DOHH2 (cell line): ENCODE data around the gene NOTO.

Experiments
- H3F3A ChIP-seq: fragments of 200-600 bp; sonication (generic), shearing (Covaris generic); 2 replicates; pipeline ENCODE4 v1.6.0; 2016; ENCODE audit warnings: antibody characterized with exemption, mild to moderate bottlenecking; ENCODE audit not compliant: control insufficient read depth, insufficient read depth
- H3K27ac ChIP-seq: fragments of 200-600 bp; sonication (generic); 2 replicates; pipeline ENCODE4 v1.5.1; 2014; ENCODE audit warnings: low read depth, mild to moderate bottlenecking, low read length, moderate library complexity
- H3K27me3 ChIP-seq: fragments of 200-600 bp; sonication (generic); 2 replicates; pipeline ENCODE4 v1.6.1; 2014; ENCODE audit warnings: mild to moderate bottlenecking, low read length, mixed read lengths; ENCODE audit not compliant: control insufficient read depth
- H3K36me3 ChIP-seq: fragments of 200-600 bp; sonication (generic); 2 replicates; pipeline ENCODE4 v1.6.1; 2014; ENCODE audit warnings: mild to moderate bottlenecking, low read length, moderate library complexity, mixed read lengths; ENCODE audit not compliant: control insufficient read depth
- H3K4me1 ChIP-seq: fragments of 200-600 bp; sonication (generic); 2 replicates; pipeline ENCODE4 v1.6.1; 2014; ENCODE audit warnings: mild to moderate bottlenecking, low read length, mixed read lengths; ENCODE audit not compliant: control insufficient read depth
- H3K4me2 ChIP-seq: fragments of 200-600 bp; sonication (generic); 2 replicates; pipeline ENCODE4 v1.6.0; 2014; ENCODE audit warnings: mild to moderate bottlenecking, low read length, moderate library complexity
- H3K4me3 ChIP-seq: fragments of 200-600 bp; sonication (generic); 2 replicates; pipeline ENCODE4 v1.5.1; 2014; ENCODE audit warnings: mild to moderate bottlenecking, low read length, mixed read lengths
- H3K79me2 ChIP-seq: fragments of 200-600 bp; sonication (generic); 2 replicates; pipeline ENCODE4 v1.6.1; 2014; ENCODE audit warnings: mild to moderate bottlenecking, low read length, mixed read lengths; ENCODE audit not compliant: control insufficient read depth
- H3K9me2 ChIP-seq: fragments of 200-600 bp; sonication (generic); replicated peaks from 2 replicates; pipeline ENCODE4 v1.6.1; 2014; ENCODE audit warnings: mild to moderate bottlenecking, low read length, mixed read lengths; ENCODE audit not compliant: control insufficient read depth
- H3K9me3 ChIP-seq: fragments of 200-600 bp; sonication (generic); 2 replicates; pipeline ENCODE4 v1.6.1; 2014; ENCODE audit warnings: antibody characterized with exemption, low read length, mixed read lengths; ENCODE audit not compliant: control insufficient read depth, insufficient read depth
- H4K20me1 ChIP-seq: fragments of 200-600 bp; sonication (generic); 2 replicates; pipeline ENCODE4 v1.6.0; 2014; ENCODE audit warnings: low read depth, mild to moderate bottlenecking, antibody characterized with exemption, low read length, moderate library complexity; ENCODE audit not compliant: control insufficient read depth, insufficient read depth
- EZH2phosphoT487 ChIP-seq: fragments of 200-600 bp; sonication (generic); IDR thresholded peaks from 2 replicates; pipeline ENCODE4 v1.6.1; 2017; ENCODE audit warnings: borderline replicate concordance, mild to moderate bottlenecking, antibody characterized with exemption, low read length, moderate library complexity, mixed read lengths
- TF ChIP-seq, protein P1 (sequence below): fragments of 200-600 bp; sonication (generic); IDR thresholded peaks from one replicate; pipeline ENCODE4 v1.5.1; 2014; ENCODE audit warnings: antibody characterized with exemption, mild to moderate bottlenecking, low read depth, low read length; ENCODE audit not compliant: poor library complexity, severe bottlenecking

NOTO gene

DNA sequence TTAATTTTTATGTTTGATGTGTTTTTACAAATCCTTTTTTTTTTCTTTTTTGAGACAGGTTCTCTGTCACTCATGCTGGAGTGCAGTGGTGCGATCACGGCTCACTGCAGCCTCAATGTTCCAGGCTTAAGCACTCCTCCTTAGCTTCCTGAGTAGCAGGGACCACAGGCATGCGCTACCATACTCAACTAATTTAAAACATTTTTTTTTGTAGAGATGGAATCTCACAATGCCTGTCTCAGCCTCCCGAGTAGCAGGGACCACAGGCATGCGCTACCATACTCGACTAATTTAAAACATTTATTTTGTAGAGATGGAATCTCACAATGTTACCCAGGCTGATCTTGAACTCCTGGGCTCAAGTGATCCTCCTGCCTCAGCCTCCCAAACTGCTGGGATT lies 3.2 kb downstream of the NOTO start:
- TF ChIP-seq, protein P1, sequence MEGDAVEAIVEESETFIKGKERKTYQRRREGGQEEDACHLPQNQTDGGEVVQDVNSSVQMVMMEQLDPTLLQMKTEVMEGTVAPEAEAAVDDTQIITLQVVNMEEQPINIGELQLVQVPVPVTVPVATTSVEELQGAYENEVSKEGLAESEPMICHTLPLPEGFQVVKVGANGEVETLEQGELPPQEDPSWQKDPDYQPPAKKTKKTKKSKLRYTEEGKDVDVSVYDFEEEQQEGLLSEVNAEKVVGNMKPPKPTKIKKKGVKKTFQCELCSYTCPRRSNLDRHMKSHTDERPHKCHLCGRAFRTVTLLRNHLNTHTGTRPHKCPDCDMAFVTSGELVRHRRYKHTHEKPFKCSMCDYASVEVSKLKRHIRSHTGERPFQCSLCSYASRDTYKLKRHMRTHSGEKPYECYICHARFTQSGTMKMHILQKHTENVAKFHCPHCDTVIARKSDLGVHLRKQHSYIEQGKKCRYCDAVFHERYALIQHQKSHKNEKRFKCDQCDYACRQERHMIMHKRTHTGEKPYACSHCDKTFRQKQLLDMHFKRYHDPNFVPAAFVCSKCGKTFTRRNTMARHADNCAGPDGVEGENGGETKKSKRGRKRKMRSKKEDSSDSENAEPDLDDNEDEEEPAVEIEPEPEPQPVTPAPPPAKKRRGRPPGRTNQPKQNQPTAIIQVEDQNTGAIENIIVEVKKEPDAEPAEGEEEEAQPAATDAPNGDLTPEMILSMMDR = no peak
- TF ChIP-seq EZH2phosphoT487 = no peak
- Histone ChIP-seq H3K4me1 (no peaks in the 10 kb centered on the region), H3K27ac (no peak overlapping the region), H3K79me2 (no peaks in the 10 kb centered on the region), H3K27me3 (no peaks in the 10 kb centered on the region), H3K4me2 (no peak overlapping the region), H3K9me3 (no peaks in the 10 kb centered on the region), H3F3A (no peaks in the 10 kb centered on the region), H3K9me2 (no peaks in the 10 kb centered on the region), H3K4me3 (no peak overlapping the region), H3K36me3 (no peaks in the 10 kb centered on the region), H4K20me1 (no peaks in the 10 kb centered on the region)

GRCh38 chr2:73208258-73208657 lies 5.9 kb downstream of the NOTO start:
- H3K4me3 ChIP-seq = no peak overlapping the region
- no peaks in the 10 kb centered on the region for H3K9me2 ChIP-seq
- no peaks in the 10 kb centered on the region for H3K27me3 ChIP-seq
- peaks cover 14% of the 10 kb centered on the region for H3K4me1 ChIP-seq
- no peaks in the 10 kb centered on the region for H4K20me1 ChIP-seq
- no peaks in the 10 kb centered on the region for H3K79me2 ChIP-seq
- no peaks in the 10 kb centered on the region for H3K9me3 ChIP-seq
- H3K4me2 ChIP-seq = no peak overlapping the region
- TF ChIP-seq, protein P1 = no peak
- no peak overlapping the region for H3K27ac ChIP-seq
- H3K36me3 ChIP-seq = no peaks in the 10 kb centered on the region
- peaks cover under 1% of the 10 kb centered on the region; the same call in 1 of the 2 replicates for H3F3A ChIP-seq

DNA sequence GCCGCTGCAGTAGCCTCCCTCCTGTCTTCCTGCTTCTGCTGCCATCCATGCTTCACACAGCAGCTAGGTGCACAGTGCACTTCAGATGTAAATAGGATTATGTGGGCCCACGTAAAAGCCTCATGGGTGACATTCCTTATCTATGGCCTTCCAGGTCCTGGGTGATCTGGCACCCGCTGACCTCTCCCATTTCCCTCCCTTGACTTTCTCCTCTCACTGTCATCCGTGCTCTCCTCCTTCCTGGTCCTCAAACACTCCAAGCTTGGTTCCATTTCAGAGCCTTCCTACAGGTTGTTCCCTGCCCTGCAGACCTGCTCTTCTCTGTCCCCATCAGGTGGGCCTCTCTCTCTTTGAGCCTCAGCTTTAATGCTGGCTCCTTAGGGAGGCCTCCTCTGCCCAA lies 7.6 kb downstream of the NOTO start:
- no peak for TF ChIP-seq EZH2phosphoT487

GRCh38 chr2:73210696-73211095 lies 8.3 kb downstream of the NOTO start:
- no peak for TF ChIP-seq EZH2phosphoT487
- TF ChIP-seq, protein P1 = no peak
- no peak overlapping the region for H3K4me2 ChIP-seq
- no peak overlapping the region for H3K27ac ChIP-seq
- H3K79me2 ChIP-seq = peaks cover 16% of the 10 kb centered on the region
- H3K36me3 ChIP-seq = no peaks in the 10 kb centered on the region
- H4K20me1 ChIP-seq = no peaks in the 10 kb centered on the region
- H3K9me3 ChIP-seq = no peaks in the 10 kb centered on the region
- H3K4me3 ChIP-seq = no peak overlapping the region
- peaks cover 31% of the 10 kb centered on the region for H3K4me1 ChIP-seq
- H3K9me2 ChIP-seq = no peaks in the 10 kb centered on the region
- H3F3A ChIP-seq = peaks cover 3% of the 10 kb centered on the region; the same call in 1 of the 2 replicates
- no peaks in the 10 kb centered on the region for H3K27me3 ChIP-seq

More for the DNA sequence above, 7.6 kb downstream of the NOTO start:
- H3K4me2 ChIP-seq = no peak overlapping the region
- no peaks in the 10 kb centered on the region for H3K9me2 ChIP-seq
- no peak overlapping the region for H3K27ac ChIP-seq
- peaks cover 24% of the 10 kb centered on the region for H3K4me1 ChIP-seq
- H3K79me2 ChIP-seq = peaks cover 9% of the 10 kb centered on the region
- no peak overlapping the region for H3K4me3 ChIP-seq
- H3F3A ChIP-seq = peaks cover 3% of the 10 kb centered on the region; the same call in 1 of the 2 replicates
- no peaks in the 10 kb centered on the region for H3K36me3 ChIP-seq
- H3K27me3 ChIP-seq = no peaks in the 10 kb centered on the region
- no peaks in the 10 kb centered on the region for H4K20me1 ChIP-seq
- H3K9me3 ChIP-seq = no peaks in the 10 kb centered on the region
